PC-9 (cell line): ENCODE measurements around the gene GNPDA2.

Source experiments
- EZH2 ChIP-seq: fragments of 200-600 bp; sonication (generic); IDR thresholded peaks from 2 replicates; pipeline ENCODE4 v1.8.0; 2017; ENCODE audit warnings: antibody characterized with exemption, low read depth
- TF ChIP-seq, protein P1 (sequence below): fragments of 200-600 bp; sonication (generic); conservative IDR thresholded peaks from 2 replicates; pipeline ENCODE4 v1.6.1; 2017; ENCODE audit warnings: mixed run types, antibody characterized with exemption, mild to moderate bottlenecking, moderate library complexity

DNA sequence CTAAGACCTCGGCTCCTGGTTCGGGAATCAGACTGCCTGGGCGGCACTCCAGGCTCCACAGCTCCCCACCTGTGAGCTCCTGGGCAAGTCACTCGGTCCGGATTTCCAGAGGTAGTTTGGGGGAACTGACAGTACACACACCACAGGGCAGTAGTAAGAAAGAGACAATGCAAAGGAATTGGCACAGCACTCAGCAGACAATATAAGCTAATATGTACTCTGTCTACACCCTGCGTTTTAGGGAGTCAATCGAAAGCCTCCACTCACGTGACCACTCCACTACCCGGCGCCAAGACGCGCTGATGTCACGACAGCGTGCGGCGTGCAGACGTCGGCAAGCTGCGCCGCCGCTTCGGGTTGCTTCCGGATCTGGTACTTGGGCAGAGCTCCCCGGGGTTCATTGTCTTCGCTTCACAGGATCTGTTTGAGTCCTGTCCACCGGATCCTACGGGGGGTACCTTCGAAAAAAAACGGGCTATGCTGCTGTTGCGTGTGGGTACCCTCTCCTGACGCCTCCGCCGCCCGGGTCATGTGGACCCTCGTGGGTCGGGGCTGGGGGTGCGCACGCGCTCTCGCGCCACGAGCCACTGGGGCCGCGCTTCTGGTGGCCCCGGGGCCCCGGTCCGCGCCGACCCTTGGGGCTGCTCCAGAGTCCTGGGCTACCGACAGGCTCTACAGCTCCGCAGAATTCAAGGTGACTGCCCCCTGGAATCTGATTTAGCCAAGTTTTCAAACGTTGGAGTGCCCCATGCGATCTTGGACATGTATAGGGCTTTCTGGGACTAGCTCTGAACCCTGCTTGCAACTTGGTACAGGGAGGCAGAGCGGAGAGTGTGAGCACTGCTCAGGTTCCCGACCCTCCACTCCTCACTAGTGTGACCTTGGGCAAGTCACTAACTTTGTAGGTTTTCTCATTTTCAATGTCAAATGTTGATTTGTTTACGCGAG, 48.0 kb downstream of the GNPDA2 start, which contains the start of gene GUF1:
- TF ChIP-seq, protein P1, sequence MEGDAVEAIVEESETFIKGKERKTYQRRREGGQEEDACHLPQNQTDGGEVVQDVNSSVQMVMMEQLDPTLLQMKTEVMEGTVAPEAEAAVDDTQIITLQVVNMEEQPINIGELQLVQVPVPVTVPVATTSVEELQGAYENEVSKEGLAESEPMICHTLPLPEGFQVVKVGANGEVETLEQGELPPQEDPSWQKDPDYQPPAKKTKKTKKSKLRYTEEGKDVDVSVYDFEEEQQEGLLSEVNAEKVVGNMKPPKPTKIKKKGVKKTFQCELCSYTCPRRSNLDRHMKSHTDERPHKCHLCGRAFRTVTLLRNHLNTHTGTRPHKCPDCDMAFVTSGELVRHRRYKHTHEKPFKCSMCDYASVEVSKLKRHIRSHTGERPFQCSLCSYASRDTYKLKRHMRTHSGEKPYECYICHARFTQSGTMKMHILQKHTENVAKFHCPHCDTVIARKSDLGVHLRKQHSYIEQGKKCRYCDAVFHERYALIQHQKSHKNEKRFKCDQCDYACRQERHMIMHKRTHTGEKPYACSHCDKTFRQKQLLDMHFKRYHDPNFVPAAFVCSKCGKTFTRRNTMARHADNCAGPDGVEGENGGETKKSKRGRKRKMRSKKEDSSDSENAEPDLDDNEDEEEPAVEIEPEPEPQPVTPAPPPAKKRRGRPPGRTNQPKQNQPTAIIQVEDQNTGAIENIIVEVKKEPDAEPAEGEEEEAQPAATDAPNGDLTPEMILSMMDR: no peak
- TF ChIP-seq EZH2: no peak
